HCT116 (cell line): ENCODE data around the gene HRH3. TPM values are rescaled to one million over a fixed set of nuclear protein-coding genes. Genes with fewer than 3 reads are reported as not detected.

ENCODE experiments used
- ATAC-seq: fragments of 200-7000 bp; cut with Tn5 transposase; 2 replicates; pipeline ENCODE4 v1.9.1; 2020; ENCODE audit warnings: mild to moderate bottlenecking, moderate library complexity
- BruUV-seq: library from RNA; stranded (reverse); fragments of 400-500 nt; replicated peaks from 2 replicates; lab custom pipeline; 2021; lab: Mats Ljungman, UMichigan
- CTCF ChIA-PET: fragments of 300-600 bp; sonication (Branson Sonifier 250); formaldehyde crosslinking; loops from one replicate; lab custom pipeline; 2021; ENCODE audit warnings: antibody characterized with exemption; lab: Charles Lee
- POLR2A ChIA-PET: fragments of 300-600, 350-600 bp; sonication (Branson Sonifier 250); formaldehyde crosslinking; loops from one replicate; lab custom pipeline; 2021; ENCODE audit warnings: antibody characterized with exemption; lab: Charles Lee
- RAD21 ChIA-PET, 2 experiments: fragments of 300-600 bp; sonication (Branson Sonifier 250); formaldehyde crosslinking; loops; one replicate each; lab custom pipeline; 2023; ENCODE audit warnings: low total read pairs in 2 of 2; ENCODE audit not compliant: uncharacterized antibody in 2 of 2, unreplicated experiment in 2 of 2, low non-redundant PET in 1 of 2; lab: Charles Lee
- DNase-seq: peaks from one replicate; pipeline ENCODE4 v3.0.0-alpha.2; 2010; ENCODE audit warnings: low read depth, low spot score
- H2AFZ ChIP-seq: fragments of 200-600 bp; shearing (Covaris generic), sonication (generic); 2 replicates; pipeline ENCODE4 v1.6.1; 2017; ENCODE audit warnings: low read depth, mixed run types, mixed read lengths, antibody characterized with exemption, low read length; ENCODE audit not compliant: poor library complexity, severe bottlenecking
- H3K27ac ChIP-seq: 2 replicates; pipeline ENCODE4 v1.5.1; 2012; ENCODE audit warnings: low read depth, low read length
- H3K27me3 ChIP-seq: fragments of 200-600 bp; sonication (generic); 2 replicates; pipeline ENCODE4 v1.6.1; 2016; ENCODE audit warnings: mixed run types, low read length, mixed read lengths; ENCODE audit not compliant: insufficient read depth
- H3K36me3 ChIP-seq, 2 experiments: fragments of 200-500 bp in 1 of 2; fragments of 200-600 bp in 1 of 2; sonication (Bioruptor generic) in 1 of 2; sonication (generic) in 1 of 2; 2 replicates each; pipeline versions ENCODE4 v1.5.1 to v1.6.1; 2014 to 2016; ENCODE audit warnings: low read length in 2 of 2, inconsistent platforms in 1 of 2, mixed read lengths in 1 of 2, mixed run types in 1 of 2; ENCODE audit not compliant: insufficient read depth in 2 of 2, control insufficient read depth in 1 of 2
- H3K4me1 ChIP-seq, 2 experiments: fragments of 200-600 bp in 1 of 2; sonication (generic) in 1 of 2; 2 replicates each; pipeline versions ENCODE4 v1.5.1 to v1.6.1; 2012 to 2017; ENCODE audit warnings: low read length in 2 of 2, inconsistent platforms in 1 of 2, mild to moderate bottlenecking in 1 of 2, mixed read lengths in 1 of 2, mixed run types in 1 of 2, moderate library complexity in 1 of 2; ENCODE audit not compliant: insufficient read depth in 2 of 2, control insufficient read depth in 1 of 2
- H3K4me2 ChIP-seq: fragments of 200-600 bp; sonication (generic); 2 replicates; pipeline ENCODE4 v1.6.1; 2017; ENCODE audit warnings: mixed run types, low read length, mixed read lengths
- H3K4me3 ChIP-seq, 2 experiments: fragments of 200-600 bp in 1 of 2; sonication (generic) in 1 of 2; replicated peaks in 1 of 2; 2 replicates each; pipeline ENCODE4 v1.5.1; 2011 to 2016; ENCODE audit warnings: low read length in 2 of 2, control low read depth in 1 of 2, low read depth in 1 of 2, mild to moderate bottlenecking in 1 of 2, mixed read lengths in 1 of 2, mixed run types in 1 of 2
- H3K79me2 ChIP-seq: fragments of 200-600 bp; sonication (generic); 2 replicates; pipeline ENCODE4 v1.6.1; 2017; ENCODE audit warnings: mild to moderate bottlenecking, mixed run types, low read length, moderate library complexity, mixed read lengths; ENCODE audit not compliant: insufficient read depth
- H3K9ac ChIP-seq: fragments of 200-600 bp; sonication (generic); 2 replicates; pipeline ENCODE4 v1.6.1; 2016; ENCODE audit warnings: low read length, mixed read lengths
- H3K9me2 ChIP-seq: fragments of 200-600 bp; sonication (generic), shearing (Covaris generic); 2 replicates; pipeline ENCODE4 v1.6.1; 2017; ENCODE audit warnings: mixed run types, mild to moderate bottlenecking, moderate library complexity; ENCODE audit not compliant: insufficient read depth
- H3K9me3 ChIP-seq, 2 experiments: fragments of 200-500 bp in 1 of 2; fragments of 200-600 bp in 1 of 2; sonication (Bioruptor generic) in 1 of 2; sonication (generic) in 1 of 2; 2 replicates each; pipeline ENCODE4 v1.6.1; 2014 to 2017; ENCODE audit warnings: low read length in 2 of 2, mixed read lengths in 2 of 2, inconsistent platforms in 1 of 2, low read depth in 1 of 2, mild to moderate bottlenecking in 1 of 2, mixed run types in 1 of 2, moderate library complexity in 1 of 2; ENCODE audit not compliant: control insufficient read depth in 1 of 2, insufficient read depth in 1 of 2
- H4K20me1 ChIP-seq: fragments of 200-600 bp; sonication (generic), shearing (Covaris generic); 2 replicates; pipeline ENCODE4 v1.6.1; 2017; ENCODE audit warnings: mixed run types, mild to moderate bottlenecking, moderate library complexity; ENCODE audit not compliant: insufficient read depth
- ATF3 ChIP-seq: IDR thresholded peaks from 2 replicates; pipeline ENCODE4 v1.6.1; 2012
- CBX3 ChIP-seq: IDR thresholded peaks from 2 replicates; pipeline ENCODE4 v1.6.1; 2012; ENCODE audit warnings: low read depth
- CEBPB ChIP-seq: IDR thresholded peaks from 2 replicates; pipeline ENCODE4 v1.6.1; 2012; ENCODE audit warnings: low read depth
- CTCF ChIP-seq, 3 experiments: fragments of 200-600 bp in 1 of 3; sonication (generic) in 1 of 3; IDR thresholded peaks in 2 of 3; conservative IDR thresholded peaks in 1 of 3; 2 replicates each; pipeline ENCODE4 v1.5.1; 2012 to 2017; ENCODE audit warnings: low read depth in 2 of 3, low read length in 2 of 3, antibody characterized with exemption in 1 of 3, borderline replicate concordance in 1 of 3, control low read depth in 1 of 3, mild to moderate bottlenecking in 1 of 3, mixed read lengths in 1 of 3, mixed run types in 1 of 3, moderate library complexity in 1 of 3; ENCODE audit not compliant: insufficient read depth in 1 of 3
- EGR1 ChIP-seq: IDR thresholded peaks from 2 replicates; pipeline ENCODE4 v1.6.1; 2012; ENCODE audit warnings: low read depth
- EZH2 ChIP-seq: fragments of 200-600 bp; sonication (generic); IDR thresholded peaks from 2 replicates; pipeline ENCODE4 v1.6.1; 2017; ENCODE audit warnings: antibody characterized with exemption, mixed run types
- JUND ChIP-seq: IDR thresholded peaks from 2 replicates; pipeline ENCODE4 v1.6.1; 2012
- MAX ChIP-seq: IDR thresholded peaks from 2 replicates; pipeline ENCODE4 v1.6.1; 2012
- POLR2A ChIP-seq: IDR thresholded peaks from 2 replicates; pipeline ENCODE4 v1.7.0; 2011; ENCODE audit warnings: borderline replicate concordance; ENCODE audit not compliant: insufficient read depth, insufficient read length; ENCODE audit errors: extremely low read depth
- POLR2AphosphoS5 ChIP-seq: IDR thresholded peaks from 2 replicates; pipeline ENCODE4 v1.6.1; 2011; ENCODE audit warnings: mild to moderate bottlenecking, low read depth, low read length, moderate library complexity
- RAD21 ChIP-seq: IDR thresholded peaks from 2 replicates; pipeline ENCODE4 v1.6.1; 2012; ENCODE audit warnings: low read depth, mild to moderate bottlenecking
- REST ChIP-seq: IDR thresholded peaks from 2 replicates; pipeline ENCODE4 v1.6.1; 2012; ENCODE audit warnings: low read depth
- SIN3A ChIP-seq: IDR thresholded peaks from 2 replicates; pipeline ENCODE4 v1.6.1; 2012; ENCODE audit warnings: low read depth
- SP1 ChIP-seq: IDR thresholded peaks from 2 replicates; pipeline ENCODE4 v1.6.1; 2012; ENCODE audit warnings: low read depth
- SRF ChIP-seq: IDR thresholded peaks from 2 replicates; pipeline ENCODE4 v1.6.1; 2012; ENCODE audit warnings: low read depth
- TCF7L2 ChIP-seq: IDR thresholded peaks from 2 replicates; pipeline ENCODE4 v1.7.0; 2011; ENCODE audit warnings: borderline replicate concordance, inconsistent platforms; ENCODE audit not compliant: insufficient read depth, insufficient read length; ENCODE audit errors: extremely low read depth
- YY1 ChIP-seq: IDR thresholded peaks from 2 replicates; pipeline ENCODE4 v1.6.1; 2011; ENCODE audit warnings: low read length, low read depth, moderate library complexity, mild to moderate bottlenecking; ENCODE audit not compliant: insufficient replicate concordance; ENCODE audit errors: extremely low read depth
- ZBTB33 ChIP-seq: IDR thresholded peaks from 2 replicates; pipeline ENCODE4 v1.6.1; 2011; ENCODE audit warnings: mild to moderate bottlenecking, low read length, moderate library complexity; ENCODE audit not compliant: insufficient replicate concordance; ENCODE audit errors: extremely low read depth
- ZFX ChIP-seq: fragments of 450-650 bp; IDR thresholded peaks from 2 replicates; pipeline ENCODE4 v1.6.1; 2017
- ZNF274 ChIP-seq: fragments of 200-500 bp; sonication (Bioruptor generic); IDR thresholded peaks from 2 replicates; pipeline ENCODE4 v1.6.1; 2014; ENCODE audit warnings: mild to moderate bottlenecking, low read depth, low read length, inconsistent platforms
- intact Hi-C: fragments of 100-400 bp; cut with micrococcal nuclease; formaldehyde crosslinking; loops from 2 replicates; pipeline ENCODE4 v1.10.0; 2022
- total RNA-seq: library from RNA; stranded (reverse); gene quantifications from one replicate; pipeline ENCODE4 v1.2.1, GENCODE V29; 2021; ENCODE audit not compliant: unreplicated experiment

Gene HRH3
- total RNA-seq, 1 experiment from 2014 or later, result not detected

GRCh38 chr20:62174021-62174804, 45.9 kb downstream of the HRH3 start:
- POLR2A ChIA-PET, result no interaction called here

More at GRCh38 chr20:62174021-62174804, 45.9 kb downstream of the HRH3 start:
- ChIA-PET RAD21 (no interaction called here), CTCF (no interaction called here)
- TF ChIP-seq MAX (no peak), SIN3A (no peak), CTCF (IDR thresholded peaks at IDR 0.05 in 2 of 3, conservative IDR thresholded peaks at IDR 0.05 in 1 of 3; ENCODE audit: borderline replicate concordance in 1 of 3, insufficient read depth in 1 of 3, low read depth in 2 of 3, low read length in 2 of 3) (no peak), SP1 (no peak), CEBPB (no peak), SRF (no peak), ZBTB33 (no peak), ZNF274 (no peak), RAD21 (no peak), JUND (no peak), YY1 (no peak), TCF7L2 (no peak), EGR1 (no peak), REST (no peak), EZH2 (no peak), POLR2AphosphoS5 (no peak), ATF3 (no peak), POLR2A (no peak), CBX3 (no peak), ZFX (no peak)
- Histone ChIP-seq H2AFZ (no peak overlapping the region), H4K20me1 (no peaks in the 10 kb centered on the region), H3K9me2 (no peaks in the 10 kb centered on the region), H3K9me3 (no peaks in the 10 kb centered on the region), H3K27ac (no peak overlapping the region), H3K4me3 (no peak overlapping the region), H3K36me3 (peaks cover 0 to 8% of the 10 kb centered on the region in 2 experiments; a peak in 3 of 4 replicates), H3K4me1 (no peaks in the 10 kb centered on the region), H3K27me3 (no peaks in the 10 kb centered on the region), H3K79me2 (no peaks in the 10 kb centered on the region), H3K4me2 (no peak overlapping the region), H3K9ac (no peak overlapping the region)
- BruUV-seq, result no TSS peak
- DNase-seq, result no peak
- ATAC-seq, result no peak
- intact Hi-C loops, result no loop called here
